K562 (cell line): ENCODE measurements around the gene CSK. TPM values are rescaled to one million over a fixed set of nuclear protein-coding genes. Genes with fewer than 3 reads are reported as not detected.

Experiments
- ATAC-seq: fragments of 200-7000 bp; cut with Tn5 transposase; 3 replicates; pipeline ENCODE4 v1.9.1; 2020; ENCODE audit warnings: moderate library complexity
- BruUV-seq: library from RNA; stranded (reverse); fragments of 400-500 nt; replicated peaks from 2 replicates; lab custom pipeline; 2021; lab: Mats Ljungman, UMichigan
- CTCF ChIA-PET: fragments of 300-600 bp; formaldehyde crosslinking; extraction: SDS; loops from one replicate; lab custom pipeline; 2021; ENCODE audit warnings: low intra/inter-chr PET ratio; lab: Yijun Ruan, JAX
- POLR2A ChIA-PET: fragments of 300-600, 350-650 bp; sonication (Branson Sonifier 250); formaldehyde crosslinking; extraction: SDS; loops from one replicate; lab custom pipeline; 2021; ENCODE audit warnings: antibody characterized with exemption, inconsistent platforms; lab: Yijun Ruan, JAX
- DNase-seq, 4 experiments: peaks; one replicate each; pipeline versions ENCODE4 v3.0.0 to v3.0.0-alpha.2; 2011 to 2018; ENCODE audit warnings: low spot score in 3 of 4, mixed read lengths in 3 of 4; ENCODE audit errors: extremely low read depth in 1 of 4
- FAIRE-seq: peaks from 2 replicates; lab custom pipeline; 2011; peaks lifted over from hg19 to GRCh38; lab: Jason Lieb, UNC
- H2AFZ ChIP-seq: 2 replicates; pipeline ENCODE4 v1.6.0; 2011; ENCODE audit warnings: low read depth, low read length, control low read depth, inconsistent platforms
- H3K27ac ChIP-seq: fragments of 200-600 bp; 3 replicates; pipeline ENCODE4 v1.8.0; 2011; ENCODE audit warnings: low read depth, mild to moderate bottlenecking, control low read depth, inconsistent platforms, low read length, moderate library complexity, mixed read lengths; ENCODE audit errors: extremely low read depth
- H3K27me3 ChIP-seq, 2 experiments: fragments of 300-600 bp in 1 of 2; 2 replicates in 1 of 2; 3 replicates in 1 of 2; pipeline versions ENCODE4 v1.6.0 to v1.8.0; 2011; ENCODE audit warnings: inconsistent platforms in 2 of 2, low read length in 2 of 2, mild to moderate bottlenecking in 1 of 2, mixed read lengths in 1 of 2, moderate library complexity in 1 of 2; ENCODE audit not compliant: control insufficient read depth in 2 of 2, insufficient read depth in 2 of 2
- H3K36me3 ChIP-seq: fragments of 300-600 bp; 3 replicates; pipeline ENCODE4 v1.8.0; 2011; ENCODE audit warnings: mild to moderate bottlenecking, low read length, inconsistent platforms; ENCODE audit not compliant: control insufficient read depth, insufficient read depth
- H3K4me1 ChIP-seq, 2 experiments: fragments of 200-600 bp in 1 of 2; replicated peaks in 1 of 2; 2 replicates in 1 of 2; 3 replicates in 1 of 2; pipeline versions ENCODE4 v1.5.1 to v1.8.0; 2011; ENCODE audit warnings: inconsistent platforms in 2 of 2, low read length in 2 of 2, mild to moderate bottlenecking in 1 of 2, mixed read lengths in 1 of 2, moderate library complexity in 1 of 2; ENCODE audit not compliant: control insufficient read depth in 2 of 2, insufficient read depth in 2 of 2
- H3K4me2 ChIP-seq: 2 replicates; pipeline ENCODE4 v1.6.1; 2011; ENCODE audit warnings: low read length, control low read depth, inconsistent platforms, mixed read lengths; ENCODE audit not compliant: insufficient read depth
- H3K4me3 ChIP-seq: fragments of 200-600 bp; sonication (generic), shearing (Covaris generic); 2 replicates; pipeline ENCODE4 v1.5.1; 2016; ENCODE audit warnings: control low read depth, inconsistent platforms
- H3K79me2 ChIP-seq: fragments of 200-600 bp; 3 replicates; pipeline ENCODE4 v1.8.0; 2011; ENCODE audit warnings: low read length, inconsistent platforms; ENCODE audit not compliant: control insufficient read depth, insufficient read depth
- H3K9ac ChIP-seq, 2 experiments: 2 replicates each; pipeline versions ENCODE4 v1.6.0 to v1.6.1; 2011; ENCODE audit warnings: low read depth in 2 of 2, low read length in 2 of 2, control low read depth in 1 of 2, inconsistent platforms in 1 of 2, mild to moderate bottlenecking in 1 of 2, mixed read lengths in 1 of 2; ENCODE audit not compliant: insufficient read depth in 1 of 2
- H3K9me1 ChIP-seq: one replicate; pipeline ENCODE4 v1.6.0; 2011; ENCODE audit warnings: inconsistent platforms, mild to moderate bottlenecking, low read length, moderate library complexity; ENCODE audit not compliant: control insufficient read depth, insufficient read depth
- H3K9me3 ChIP-seq: replicated peaks from 2 replicates; pipeline ENCODE4 v1.5.1; 2011; ENCODE audit warnings: low read depth, low read length, inconsistent platforms; ENCODE audit not compliant: control insufficient read depth, insufficient read depth
- H4K20me1 ChIP-seq: replicated peaks from 2 replicates; pipeline ENCODE4 v1.6.1; 2011; ENCODE audit warnings: low read length, inconsistent platforms, mixed read lengths; ENCODE audit not compliant: control insufficient read depth, insufficient read depth
- ARID3B ChIP-seq: fragments of 250-450 bp; sonication (Bioruptor Pico); IDR thresholded peaks from 2 replicates; pipeline ENCODE4 v1.4.0; 2020; ENCODE audit warnings: borderline replicate concordance
- CTBP1 ChIP-seq: fragments of 450-650 bp; IDR thresholded peaks from 2 replicates; pipeline ENCODE4 v1.6.1; 2016; ENCODE audit warnings: borderline replicate concordance
- ELF4 ChIP-seq: fragments of 450-650 bp; formaldehyde crosslinking; IDR thresholded peaks from 2 replicates; pipeline ENCODE4 v1.4.0; 2022; ENCODE audit warnings: missing genetic modification characterization
- HIVEP1 ChIP-seq: fragments of 250-450 bp; sonication (Bioruptor Pico); IDR thresholded peaks from 2 replicates; pipeline ENCODE4 v1.4.0; 2020; ENCODE audit warnings: mild to moderate bottlenecking
- HMBOX1 ChIP-seq: sonication (generic); IDR thresholded peaks from 2 replicates; pipeline ENCODE4 v1.6.1; 2016
- LEF1 ChIP-seq: fragments of 450-650 bp; IDR thresholded peaks from 2 replicates; pipeline ENCODE4 v1.6.1; 2016; ENCODE audit warnings: mild to moderate bottlenecking
- NR1H2 ChIP-seq: sonication (generic); formaldehyde crosslinking; IDR thresholded peaks from 2 replicates; pipeline ENCODE4 v1.4.0; 2020; ENCODE audit warnings: mild to moderate bottlenecking, missing genetic modification reagents
- SETDB1 ChIP-seq: IDR thresholded peaks from one replicate; pipeline ENCODE4 v1.6.1; 2012; ENCODE audit warnings: low read length, control low read depth, inconsistent platforms
- SMARCB1 ChIP-seq: IDR thresholded peaks from 2 replicates; pipeline ENCODE4 v1.6.1; 2011; ENCODE audit warnings: improper control_type of control experiment, low read depth; ENCODE audit not compliant: insufficient read length
- TCF7 ChIP-seq: sonication (generic); IDR thresholded peaks from 2 replicates; pipeline ENCODE4 v1.6.1; 2016; ENCODE audit warnings: antibody characterized with exemption, borderline replicate concordance
- ZNF146 ChIP-seq: IDR thresholded peaks from one replicate; pipeline ENCODE4 v1.6.1; 2018; ENCODE audit warnings: missing compliant biosample characterization; ENCODE audit not compliant: unreplicated experiment
- WGBS: fragments of 100-300 bp; shearing (Covaris generic); methylation state at CpG from one replicate; pipeline ENCODE4 v1.1.6; 2016; ENCODE audit warnings: low coverage, mixed read lengths; ENCODE audit not compliant: insufficient coverage; ENCODE audit errors: missing lambda C conversion rate; 5-methylcytosine and 5-hydroxymethylcytosine counted together
- in situ Hi-C: fragments of 300-500 bp; cut with MboI; formaldehyde crosslinking; loops from 4 replicates; pipeline ENCODE4 v1.15.0; 2018; ENCODE audit warnings: inconsistent platforms, mixed read lengths
- intact Hi-C: fragments of 100-400 bp; cut with micrococcal nuclease; formaldehyde crosslinking; loops from 2 replicates; pipeline ENCODE4 v1.14.2; 2022
- polyA plus RNA-seq, 8 experiments: library from polyadenylated mRNA; depleted of rRNA in 4 of 8; stranded (reverse) in 5 of 8; unstranded in 3 of 8; fragments of >200 nt; fragmentation: Nextera tagmentation in 2 of 8; fragmentation: Illumina TruSeq in 1 of 8; extraction: Ambion mirVana in 2 of 8; extraction: Trizol in 1 of 8; gene quantifications; 2 replicates each; pipeline versions ENCODE4 v1.2.1 to v1.2.3, GENCODE V29; 2011 to 2014; ENCODE audit warnings: inconsistent platforms in 1 of 8, missing spikeins in 1 of 8
- total RNA-seq, 7 experiments: library from RNA; depleted of rRNA in 6 of 7; stranded (reverse); fragments of >200 nt in 6 of 7; fragmentation: Illumina TruSeq in 2 of 7; extraction: Trizol in 2 of 7; gene quantifications; 2 replicates each; pipeline versions ENCODE4 v1.2.1 to v1.2.3, GENCODE V29; 2011 to 2021; ENCODE audit warnings: low replicate concordance in 1 of 7
- TF ChIP-seq, protein P1 (sequence below), 2 experiments: fragments of 200-800 bp in 1 of 2; sonication (Bioruptor generic) in 1 of 2; sonication (generic) in 1 of 2; formaldehyde crosslinking in 1 of 2; IDR thresholded peaks in 1 of 2; conservative IDR thresholded peaks in 1 of 2; 2 replicates each; pipeline versions ENCODE4 v1.5.0 to v1.6.1; 2016 to 2020; ENCODE audit warnings: missing compliant biosample characterization in 1 of 2, missing genetic modification characterization in 1 of 2, missing genetic modification reagents in 1 of 2
- TF ChIP-seq, protein P2 (sequence below), 2 experiments: fragments of 450-650 bp in 1 of 2; sonication (generic) in 1 of 2; formaldehyde crosslinking in 1 of 2; IDR thresholded peaks in 1 of 2; conservative IDR thresholded peaks in 1 of 2; 2 replicates each; pipeline versions ENCODE4 v1.6.1 to v1.8.1; 2016 to 2023; ENCODE audit warnings: mild to moderate bottlenecking in 2 of 2, moderate library complexity in 2 of 2, inconsistent platforms in 1 of 2, missing genetic modification reagents in 1 of 2
- TF ChIP-seq, protein P3 (sequence below): sonication (generic); formaldehyde crosslinking; IDR thresholded peaks from 2 replicates; pipeline ENCODE4 v1.8.0; 2023; ENCODE audit warnings: mild to moderate bottlenecking, missing genetic modification reagents

CSK gene
- total and polyA plus RNA-seq, 9 of the 15 experiments (the other 6 are each of a cell fraction or from before 2014, with no cell fraction given): 1.5 to 112 (median 22.5) TPM

- TF ChIP-seq, protein P1, sequence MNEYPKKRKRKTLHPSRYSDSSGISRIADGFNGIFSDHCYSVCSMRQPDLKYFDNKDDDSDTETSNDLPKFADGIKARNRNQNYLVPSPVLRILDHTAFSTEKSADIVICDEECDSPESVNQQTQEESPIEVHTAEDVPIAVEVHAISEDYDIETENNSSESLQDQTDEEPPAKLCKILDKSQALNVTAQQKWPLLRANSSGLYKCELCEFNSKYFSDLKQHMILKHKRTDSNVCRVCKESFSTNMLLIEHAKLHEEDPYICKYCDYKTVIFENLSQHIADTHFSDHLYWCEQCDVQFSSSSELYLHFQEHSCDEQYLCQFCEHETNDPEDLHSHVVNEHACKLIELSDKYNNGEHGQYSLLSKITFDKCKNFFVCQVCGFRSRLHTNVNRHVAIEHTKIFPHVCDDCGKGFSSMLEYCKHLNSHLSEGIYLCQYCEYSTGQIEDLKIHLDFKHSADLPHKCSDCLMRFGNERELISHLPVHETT (CRISPR knock-in tag; conservative IDR thresholded peaks at IDR 0.05 in 1 of 2, IDR thresholded peaks at IDR 0.05 in 1 of 2): no peak
Observed at GRCh38 chr15:74827614-74828013, 45.7 kb downstream of the CSK start (continued).

GRCh38 chr15:74828835-74829234 lies 47.0 kb downstream of the CSK start:
- Histone ChIP-seq H3K27me3 (peaks cover 21 to 56% of the 10 kb centered on the region in 2 experiments), H3K36me3 (no peaks in the 10 kb centered on the region), H3K9me1 (no peaks in the 10 kb centered on the region), H3K4me1 (peaks cover 0 to 17% of the 10 kb centered on the region in 2 experiments; a peak in 2 of 5 replicates), H3K4me2 (no peak overlapping the region), H3K9me3 (no peaks in the 10 kb centered on the region), H2AFZ (no peak overlapping the region), H3K27ac (no peak overlapping the region), H3K79me2 (no peaks in the 10 kb centered on the region), H4K20me1 (peaks cover 13% of the 10 kb centered on the region; the same call in 1 of the 2 replicates), H3K4me3 (no peak overlapping the region), H3K9ac (no peak overlapping the region)
- BruUV-seq: no TSS peak
- 3% methylated on average over 6 of the region's 6 CpGs for WGBS
- in situ Hi-C loops (no loop called here), intact Hi-C loops (no loop called here)
- POLR2A ChIA-PET: no interaction called here
- no peak for ATAC-seq
- CTCF ChIA-PET: interaction anchor here (0.6 kb wide), 1 partner anchor 14 kb away, joined by 3 read pairs; the partner anchor contains the start of gene ULK3
- no peak for FAIRE-seq
- DNase-seq: no peak
- TF ChIP-seq, protein P2, sequence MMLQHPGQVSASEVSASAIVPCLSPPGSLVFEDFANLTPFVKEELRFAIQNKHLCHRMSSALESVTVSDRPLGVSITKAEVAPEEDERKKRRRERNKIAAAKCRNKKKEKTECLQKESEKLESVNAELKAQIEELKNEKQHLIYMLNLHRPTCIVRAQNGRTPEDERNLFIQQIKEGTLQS (IDR thresholded peaks at IDR 0.05): no peak
- TF ChIP-seq, protein P2 (CRISPR knock-in tag; conservative IDR thresholded peaks at IDR 0.05): no peak
- TF ChIP-seq CTBP1: no peak
- TF ChIP-seq HMBOX1: no peak
- TF ChIP-seq LEF1: no peak
- no peak for TF ChIP-seq NR1H2 (CRISPR knock-in tag)
- TF ChIP-seq HIVEP1: no peak
- TF ChIP-seq TCF7: no peak
- TF ChIP-seq SMARCB1: no peak
- TF ChIP-seq ZNF146 (CRISPR knock-in tag): no peak
- no peak for TF ChIP-seq ARID3B (CRISPR knock-in tag)
- TF ChIP-seq SETDB1: no peak
- TF ChIP-seq, protein P3, sequence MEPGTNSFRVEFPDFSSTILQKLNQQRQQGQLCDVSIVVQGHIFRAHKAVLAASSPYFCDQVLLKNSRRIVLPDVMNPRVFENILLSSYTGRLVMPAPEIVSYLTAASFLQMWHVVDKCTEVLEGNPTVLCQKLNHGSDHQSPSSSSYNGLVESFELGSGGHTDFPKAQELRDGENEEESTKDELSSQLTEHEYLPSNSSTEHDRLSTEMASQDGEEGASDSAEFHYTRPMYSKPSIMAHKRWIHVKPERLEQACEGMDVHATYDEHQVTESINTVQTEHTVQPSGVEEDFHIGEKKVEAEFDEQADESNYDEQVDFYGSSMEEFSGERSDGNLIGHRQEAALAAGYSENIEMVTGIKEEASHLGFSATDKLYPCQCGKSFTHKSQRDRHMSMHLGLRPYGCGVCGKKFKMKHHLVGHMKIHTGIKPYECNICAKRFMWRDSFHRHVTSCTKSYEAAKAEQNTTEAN: no peak
- TF ChIP-seq ELF4 (CRISPR knock-in tag): no peak
